IPS DF 6.9 (cell line): ENCODE data around the gene DHRS3.
A peak's percentile ranks its signal among the peaks of the same experiment; 100 is the strongest.

Experiments used
- DNase-seq: peaks from one replicate; pipeline ENCODE4 v3.0.0-alpha.2; 2013; ENCODE audit warnings: low read depth, low spot score
- H3K27ac ChIP-seq: one replicate; pipeline ENCODE4 v1.5.1; 2013; ENCODE audit warnings: low read length, control low read depth
- H3K27me3 ChIP-seq: 2 replicates; pipeline ENCODE4 v1.6.1; 2013; ENCODE audit warnings: mild to moderate bottlenecking, low read length; ENCODE audit not compliant: control insufficient read depth, insufficient read depth
- H3K36me3 ChIP-seq: 2 replicates; pipeline ENCODE4 v1.6.1; 2013; ENCODE audit warnings: low read length; ENCODE audit not compliant: control insufficient read depth, insufficient read depth
- H3K4me1 ChIP-seq: 2 replicates; pipeline ENCODE4 v1.6.1; 2013; ENCODE audit warnings: low read length; ENCODE audit not compliant: control insufficient read depth, insufficient read depth
- H3K4me3 ChIP-seq: 2 replicates; pipeline ENCODE4 v1.5.1; 2013; ENCODE audit warnings: mild to moderate bottlenecking, low read length
- H3K9me3 ChIP-seq: 2 replicates; pipeline ENCODE4 v1.6.1; 2013; ENCODE audit warnings: low read length, inconsistent platforms; ENCODE audit not compliant: control insufficient read depth, insufficient read depth
- WGBS: extraction: QIAGEN DNeasy Blood & Tissue Kit; methylation state at CpG from one replicate; pipeline ENCODE4 v1.1.7; 2013; ENCODE audit warnings: mixed read lengths, missing lambda C conversion rate; ENCODE audit not compliant: insufficient read length, insufficient coverage; 5-methylcytosine and 5-hydroxymethylcytosine counted together

DHRS3 gene

GRCh38 chr1:12615865-12616708 is 1.9 kb downstream of the DHRS3 start:
- H3K27ac ChIP-seq = peak overlapping the region; percentile 62
- H3K9me3 ChIP-seq = no peaks in the 10 kb centered on the region
- peak overlapping the region; percentile 80; the same call in 1 of the 2 replicates for H3K4me3 ChIP-seq
- no peak for DNase-seq
- H3K27me3 ChIP-seq = no peaks in the 10 kb centered on the region
- no peaks in the 10 kb centered on the region for H3K36me3 ChIP-seq
- peaks cover 4% of the 10 kb centered on the region; the same call in 1 of the 2 replicates for H3K4me1 ChIP-seq
- WGBS = no CpG with 5 or more reads among the region's 17 CpGs

DNA sequence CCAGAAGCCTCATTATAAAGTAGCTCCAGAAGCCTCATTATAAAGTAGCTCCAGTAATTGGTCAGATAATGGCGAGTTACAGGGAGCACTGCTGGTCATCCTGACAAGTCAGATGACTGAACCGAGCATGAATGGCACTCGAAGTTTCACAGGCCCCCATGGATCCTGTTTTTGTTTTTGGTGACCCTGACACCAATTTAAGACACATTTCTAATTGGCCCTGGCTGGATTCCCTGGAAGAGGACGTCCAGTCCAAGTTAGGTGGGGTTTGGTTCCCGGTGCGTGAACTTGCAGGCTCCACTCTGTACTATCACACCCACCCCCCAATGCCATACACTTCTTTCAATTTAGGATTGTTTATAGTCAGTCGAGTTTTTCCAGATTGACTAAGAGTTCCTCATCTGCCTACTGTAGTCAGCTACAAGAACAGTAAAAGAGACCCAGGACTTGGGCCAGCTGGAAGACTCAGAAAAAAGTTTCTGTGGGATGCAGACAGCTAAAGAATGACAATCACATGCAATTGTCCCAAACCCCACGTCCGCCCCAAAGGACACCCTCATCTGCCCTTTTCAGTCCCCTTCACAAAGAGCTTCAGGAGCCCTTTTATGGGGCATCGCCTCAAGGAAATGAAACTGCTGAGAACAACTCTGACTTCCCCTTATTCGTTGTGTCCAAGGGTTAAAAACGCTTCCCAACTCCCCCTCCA is 2.7 kb downstream of the DHRS3 start:
- Histone ChIP-seq H3K36me3 (no peaks in the 10 kb centered on the region), H3K4me3 (peak overlapping the region; percentile 40; the same call in 1 of the 2 replicates), H3K4me1 (peaks cover 3% of the 10 kb centered on the region; the same call in 1 of the 2 replicates), H3K27ac (no peak overlapping the region), H3K9me3 (no peaks in the 10 kb centered on the region), H3K27me3 (no peaks in the 10 kb centered on the region)
- no peak for DNase-seq
- WGBS = no CpG with 5 or more reads among the region's 12 CpGs

DNA sequence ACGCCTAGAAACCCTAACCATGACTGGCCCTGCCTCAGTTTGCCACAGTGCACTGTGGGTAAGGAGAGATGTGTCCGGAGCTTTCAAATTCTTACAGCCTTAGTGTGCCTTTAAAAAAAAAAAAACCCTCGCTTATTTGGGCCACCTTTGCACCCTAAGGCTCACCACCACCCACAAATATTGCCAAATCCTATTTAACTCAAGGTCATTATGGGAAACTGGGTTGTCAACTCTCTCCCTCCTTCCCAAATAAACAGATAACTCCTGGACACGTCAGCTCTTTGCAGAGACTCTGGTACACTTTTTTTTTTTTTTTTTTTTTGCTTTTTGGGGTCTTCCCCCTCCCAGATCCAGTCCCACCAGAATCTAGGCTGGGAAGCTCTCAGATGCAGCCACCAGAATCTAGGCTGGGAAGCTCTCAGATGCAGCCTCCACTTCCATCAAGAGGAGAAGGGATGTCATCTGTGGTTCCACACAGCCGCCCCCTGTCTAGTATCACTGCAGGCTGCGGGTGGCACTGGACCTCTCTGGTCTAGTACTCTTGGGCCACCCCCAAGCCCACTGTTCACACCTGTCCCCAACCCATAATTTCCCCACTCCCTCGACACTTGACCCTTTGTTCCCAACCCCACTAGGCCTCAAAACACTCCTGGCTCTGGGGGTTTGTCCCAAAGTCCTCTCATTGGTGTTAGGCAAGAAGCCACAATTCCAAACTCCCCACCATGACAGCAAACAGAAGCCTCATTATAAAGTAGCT is 3.4 kb downstream of the DHRS3 start:
- Histone ChIP-seq H3K4me3 (no peak overlapping the region), H3K9me3 (no peaks in the 10 kb centered on the region), H3K36me3 (no peaks in the 10 kb centered on the region), H3K27ac (no peak overlapping the region), H3K27me3 (no peaks in the 10 kb centered on the region), H3K4me1 (0 out of 2 replicates have a peak, but pooled peaks cover 3% of the 10 kb centered on the region)
- DNase-seq = no peak
- no CpG with 5 or more reads among the region's 7 CpGs for WGBS

DNA sequence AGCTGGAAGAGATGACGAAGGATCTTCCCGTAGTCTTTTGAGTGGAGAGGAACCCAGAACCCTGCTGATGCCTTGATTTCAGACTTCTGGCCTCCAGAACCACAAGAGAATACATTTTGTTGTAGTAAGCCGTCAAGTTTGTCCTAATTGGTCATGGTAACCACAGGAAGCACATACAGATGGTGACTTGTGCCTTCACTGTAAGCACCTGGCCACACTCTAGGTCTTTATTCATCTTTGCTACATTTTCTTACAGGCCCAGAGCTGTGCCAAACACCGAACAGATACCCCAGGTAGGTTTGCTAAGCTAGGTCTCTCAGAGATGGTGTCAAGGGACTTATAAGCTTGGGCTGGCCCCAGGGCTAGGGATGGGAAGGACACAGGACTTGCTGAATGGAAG is 4.8 kb downstream of the DHRS3 start:
- Histone ChIP-seq H3K4me3 (no peak overlapping the region), H3K4me1 (0 out of 2 replicates have a peak, but pooled peaks cover 3% of the 10 kb centered on the region), H3K27ac (no peak overlapping the region), H3K9me3 (no peaks in the 10 kb centered on the region), H3K36me3 (no peaks in the 10 kb centered on the region), H3K27me3 (no peaks in the 10 kb centered on the region)
- no CpG with 5 or more reads among the region's 4 CpGs for WGBS
- DNase-seq = no peak

DNA sequence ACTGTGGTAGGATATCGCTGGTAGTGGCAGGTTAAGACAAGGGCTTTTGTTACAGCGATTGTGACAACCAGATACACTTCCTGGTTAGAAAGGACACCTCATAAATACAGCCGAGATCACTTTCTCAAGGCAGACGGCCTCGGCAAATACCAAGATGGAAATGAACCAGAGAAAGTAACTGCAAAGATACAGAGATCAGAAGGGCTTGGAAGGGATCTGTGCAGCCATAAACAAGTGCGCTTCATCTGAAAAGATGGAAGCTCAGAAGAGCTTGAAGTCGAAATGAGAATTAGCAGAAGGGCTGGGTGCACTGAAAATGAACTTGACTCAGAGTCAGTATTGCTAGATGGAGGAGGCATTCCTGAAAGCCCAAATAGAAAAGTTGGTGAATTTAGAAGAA is 7.1 kb downstream of the DHRS3 start:
- Histone ChIP-seq H3K27ac (no peak overlapping the region), H3K4me1 (0 out of 2 replicates have a peak, but pooled peaks cover 3% of the 10 kb centered on the region), H3K36me3 (no peaks in the 10 kb centered on the region), H3K27me3 (no peaks in the 10 kb centered on the region), H3K4me3 (no peak overlapping the region), H3K9me3 (no peaks in the 10 kb centered on the region)
- no CpG with 5 or more reads among the region's 7 CpGs for WGBS
- DNase-seq = no peak

- Histone ChIP-seq H3K27me3 (no peaks in the 10 kb centered on the region), H3K9me3 (no peaks in the 10 kb centered on the region), H3K4me1 (0 out of 2 replicates have a peak, but pooled peaks cover 3% of the 10 kb centered on the region), H3K27ac (no peak overlapping the region), H3K36me3 (no peaks in the 10 kb centered on the region), H3K4me3 (no peak overlapping the region)
- no CpG with 5 or more reads among the region's 7 CpGs for WGBS
- no peak for DNase-seq
Measured at GRCh38 chr1:12610305-12610935, 7.6 kb downstream of the DHRS3 start.

- WGBS = no CpG with 5 or more reads among the region's 5 CpGs
- H3K4me3 ChIP-seq = no peak overlapping the region
- H3K4me1 ChIP-seq = 0 out of 2 replicates have a peak, but pooled peaks cover 1% of the 10 kb centered on the region
- no peaks in the 10 kb centered on the region for H3K9me3 ChIP-seq
- DNase-seq = no peak
- no peak overlapping the region for H3K27ac ChIP-seq
- H3K36me3 ChIP-seq = no peaks in the 10 kb centered on the region
- no peaks in the 10 kb centered on the region for H3K27me3 ChIP-seq
Measured at GRCh38 chr1:12609469-12610003, 8.5 kb downstream of the DHRS3 start.

- Histone ChIP-seq H3K9me3 (no peaks in the 10 kb centered on the region), H3K4me1 (0 out of 2 replicates have a peak, but pooled peaks cover 1% of the 10 kb centered on the region), H3K4me3 (no peak overlapping the region), H3K27me3 (no peaks in the 10 kb centered on the region), H3K36me3 (no peaks in the 10 kb centered on the region), H3K27ac (no peak overlapping the region)
- no peak for DNase-seq
- no CpG with 5 or more reads among the region's 5 CpGs for WGBS
Measured at GRCh38 chr1:12608311-12608957, 9.6 kb downstream of the DHRS3 start.

GRCh38 chr1:12607263-12607662 is 10.7 kb downstream of the DHRS3 start:
- Histone ChIP-seq H3K4me3 (no peak overlapping the region), H3K36me3 (no peaks in the 10 kb centered on the region), H3K9me3 (no peaks in the 10 kb centered on the region), H3K27ac (no peak overlapping the region), H3K27me3 (no peaks in the 10 kb centered on the region), H3K4me1 (peaks cover 5% of the 10 kb centered on the region)
- no peak for DNase-seq
- WGBS = no CpG with 5 or more reads among the region's 3 CpGs
